Activated CD8-positive, alpha-beta memory T cell treated with anti-CD3 and anti-CD28 coated beads for 4 hours (primary cell): ENCODE measurements around the gene PHF12.

ENCODE experiments used
- DNase-seq, 2 donors: peaks; one replicate each; pipeline ENCODE4 v3.0.0-alpha.2; 2020; ENCODE audit warnings: low read depth in 2 of 2

Gene PHF12

DNA sequence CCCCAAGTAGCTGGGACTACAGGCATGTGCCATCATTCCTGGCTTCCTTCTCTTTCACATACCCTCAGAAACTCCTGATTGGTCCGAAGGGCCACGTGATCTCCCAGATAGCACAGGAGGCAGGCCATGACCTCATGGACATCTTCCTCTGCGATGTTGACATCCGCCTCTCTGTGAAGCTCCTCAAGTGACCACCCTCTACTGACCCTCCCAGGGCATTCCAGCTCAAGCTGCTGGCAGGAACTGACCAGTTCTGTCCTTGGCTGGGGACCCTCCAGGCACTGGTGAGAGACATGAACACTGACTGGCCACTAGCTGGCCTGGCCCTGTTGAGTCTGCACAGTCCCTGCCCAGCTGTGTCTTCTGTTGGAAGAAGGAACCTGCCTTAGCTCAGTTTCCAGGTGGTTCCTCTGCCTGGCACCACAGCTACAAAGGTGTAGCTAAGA, 90.9 kb downstream of the PHF12 start:
- no peak for DNase-seq

DNA sequence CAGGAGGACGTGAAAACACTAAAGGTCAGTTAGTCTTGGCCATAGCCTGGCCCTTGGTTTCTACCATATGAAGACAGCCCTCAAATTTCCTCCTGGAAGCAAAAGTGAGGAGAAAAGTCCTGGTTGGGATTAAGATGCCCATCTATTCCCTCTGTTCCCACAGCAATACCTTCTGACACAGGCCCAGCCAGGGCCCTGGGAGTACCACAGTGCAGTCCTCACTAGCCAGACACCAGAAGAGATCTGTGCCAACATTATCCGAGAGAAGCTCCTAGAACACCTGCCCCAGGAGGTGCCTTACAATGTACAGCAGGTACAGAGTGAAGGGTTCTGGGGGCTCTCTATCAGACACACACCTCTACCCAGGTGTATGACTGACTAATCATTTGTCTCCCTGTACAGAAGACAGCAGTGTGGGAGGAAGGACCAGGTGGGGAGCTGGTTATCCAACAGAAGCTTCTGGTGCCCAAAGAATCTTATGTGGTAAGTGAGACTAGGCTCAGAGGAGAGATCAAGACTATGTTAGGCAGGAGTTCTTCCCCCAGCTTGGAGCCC, 92.4 kb downstream of the PHF12 start:
- no peak for DNase-seq

DNA sequence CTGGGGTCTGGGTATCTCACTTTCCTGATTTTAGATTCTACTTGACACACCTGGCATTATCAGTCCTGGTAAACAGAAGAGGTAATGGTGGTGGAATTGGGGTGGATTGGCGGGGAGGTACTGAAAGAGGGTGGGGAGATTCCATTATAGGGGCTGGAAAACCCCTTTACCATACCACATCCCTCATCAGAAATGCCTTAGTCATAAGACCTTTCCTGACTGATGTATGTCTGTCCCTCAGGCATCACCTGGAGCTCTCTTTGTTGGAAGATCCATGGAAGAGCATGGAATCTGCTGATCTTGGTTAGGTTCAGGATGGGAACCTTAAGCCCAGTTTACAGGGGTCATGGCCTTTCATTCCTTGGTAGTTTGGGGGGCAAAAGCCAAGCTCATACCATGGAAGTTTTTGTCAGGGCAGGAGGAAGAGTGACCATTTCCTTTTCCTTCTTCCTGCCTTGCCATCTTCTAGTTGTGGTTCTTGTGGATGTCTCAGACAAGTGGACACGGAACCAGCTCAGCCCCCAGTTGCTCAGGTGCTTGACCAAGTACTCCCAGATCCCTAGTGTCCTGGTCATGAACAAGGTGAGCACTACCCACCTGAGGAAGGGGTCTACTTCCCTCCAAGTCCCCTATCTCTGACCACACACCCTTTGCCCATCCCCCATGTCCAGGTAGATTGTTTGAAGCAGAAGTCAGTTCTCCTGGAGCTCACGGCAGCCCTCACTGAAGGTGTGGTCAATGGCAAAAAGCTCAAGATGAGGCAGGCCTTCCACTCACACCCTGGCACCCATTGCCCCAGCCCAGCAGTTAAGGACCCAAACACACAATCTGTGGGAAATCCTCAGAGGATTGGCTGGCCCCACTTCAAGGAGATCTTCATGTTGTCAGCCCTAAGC, 93.2 kb downstream of the PHF12 start:
- no peak for DNase-seq

DNA sequence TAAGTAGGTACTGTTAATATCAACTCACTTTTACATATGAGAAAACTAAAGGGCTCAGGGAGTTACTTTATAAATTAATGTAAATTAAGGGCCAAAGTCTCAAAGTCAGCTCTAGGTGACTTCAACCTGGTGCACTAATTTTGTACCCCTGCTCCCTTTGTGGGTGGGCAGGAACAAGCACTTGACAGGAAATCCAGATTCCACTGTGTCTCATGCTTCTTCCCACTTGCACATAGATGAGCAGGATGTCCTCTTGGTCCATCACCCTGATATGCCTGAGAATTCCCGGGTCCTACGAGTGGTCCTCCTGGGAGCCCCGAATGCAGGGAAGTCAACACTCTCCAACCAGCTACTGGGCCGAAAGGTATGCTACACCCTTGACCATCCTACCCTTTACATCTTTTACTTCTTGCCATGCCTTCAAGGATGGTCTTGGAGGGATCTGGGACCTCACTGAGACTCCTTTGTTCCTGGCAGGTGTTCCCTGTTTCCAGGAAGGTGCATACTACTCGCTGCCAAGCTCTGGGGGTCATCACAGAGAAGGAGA, 95.2 kb downstream of the PHF12 start:
- no peak for DNase-seq

DNA sequence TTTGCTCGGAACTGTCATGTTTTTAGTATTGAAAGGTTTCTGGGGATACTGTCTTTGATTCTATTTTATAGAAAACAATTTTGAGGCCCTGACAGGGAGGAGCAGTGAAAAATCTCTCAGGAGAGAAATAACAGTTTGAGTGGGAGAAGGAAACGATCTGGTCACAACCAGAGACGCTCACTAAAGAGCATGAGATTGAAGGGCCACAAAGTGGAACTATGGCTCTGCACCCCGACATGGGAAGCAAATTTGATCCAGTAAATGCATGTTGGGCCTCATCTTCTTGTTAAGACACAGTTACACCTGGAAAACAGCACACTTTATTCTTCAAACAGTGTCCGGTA, 96.0 kb downstream of the PHF12 start:
- DNase-seq, result no peak
